Activated CD4-positive, alpha-beta T cell treated with anti-CD3 and anti-CD28 coated beads, Interleukin-2, amount 50 U/mL, for 1 hour (primary cell): ENCODE data around the gene SH2D3A.
A peak's percentile ranks its signal among the peaks of the same experiment; 100 is the strongest.
"Not testable (repeated sequence)": the region's sequence is repeated elsewhere in the genome, so short reads cannot be mapped to it uniquely, and the experiment has no call there.

Experiments used
- DNase-seq: peaks from one replicate; pipeline ENCODE4 v3.0.0-alpha.2; 2020

Gene SH2D3A

DNA sequence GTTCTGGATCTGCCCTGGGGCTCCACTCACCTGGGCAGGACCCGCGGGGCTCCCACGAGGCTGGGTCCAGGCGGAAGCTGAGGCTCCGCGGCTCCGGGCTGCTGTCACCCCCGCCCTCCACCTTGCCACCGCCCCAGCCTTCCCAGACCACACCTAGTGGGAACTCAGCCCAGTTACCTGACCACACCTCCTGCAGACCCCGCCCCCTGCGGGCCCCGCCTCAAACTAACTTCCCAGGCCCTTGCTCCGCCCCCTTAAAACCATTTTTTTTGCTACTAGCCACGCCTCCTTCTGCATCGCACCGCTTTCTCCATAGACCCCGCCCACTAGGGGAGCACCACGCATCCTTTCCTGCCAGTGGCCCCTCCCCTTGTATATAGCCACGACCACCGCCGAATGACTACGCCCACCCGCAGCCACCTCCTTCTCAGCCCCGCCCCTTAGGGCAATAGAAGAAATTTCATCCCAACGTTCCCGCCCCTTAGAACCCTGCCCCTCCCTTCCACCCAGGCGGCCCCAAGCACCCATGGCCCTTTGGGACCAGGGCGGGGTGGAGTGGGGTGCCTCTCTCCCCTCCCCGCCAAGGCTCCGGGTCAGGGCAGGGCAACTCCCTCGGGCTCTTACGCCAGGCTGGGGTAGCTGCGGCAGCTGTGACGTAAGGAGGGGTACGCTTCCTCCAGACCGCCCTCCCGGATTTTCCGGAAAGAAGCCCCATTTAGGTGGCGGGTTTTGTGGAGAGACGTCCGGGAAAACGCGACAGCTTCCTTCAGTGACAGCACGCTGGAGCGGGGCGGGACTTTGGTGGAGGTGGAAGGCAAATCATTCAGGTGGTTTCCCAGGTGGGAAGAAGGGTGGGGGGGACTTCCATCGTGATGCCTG is at the start of gene SH2D3A:
SH2D3A (minus strand) TSS at position 79 of the 879 bp plus-strand sequence. CDS start 3,687 bp downstream, outside the sequence.
- peak; percentile 95 for DNase-seq

DNA sequence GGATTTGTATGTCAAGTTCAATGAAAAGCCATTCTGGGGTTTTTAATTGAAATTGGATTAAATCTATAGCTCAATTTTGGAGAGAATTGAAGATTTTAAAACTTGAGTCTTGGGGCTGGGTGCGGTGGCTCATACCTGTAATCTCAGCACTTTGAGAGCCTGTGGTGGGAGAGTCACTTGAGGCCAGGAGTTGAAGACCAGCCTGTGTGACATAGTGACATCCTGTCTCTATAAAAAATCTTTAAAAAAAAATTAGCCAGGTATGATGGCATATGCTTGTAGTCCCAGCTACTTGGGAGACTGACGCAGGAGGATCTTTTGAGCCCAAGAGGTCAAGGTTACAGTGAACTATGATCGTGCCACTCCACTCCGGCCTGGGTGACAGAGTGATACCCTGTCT is 46.4 kb upstream of the SH2D3A start:
- DNase-seq, result no peak

DNA sequence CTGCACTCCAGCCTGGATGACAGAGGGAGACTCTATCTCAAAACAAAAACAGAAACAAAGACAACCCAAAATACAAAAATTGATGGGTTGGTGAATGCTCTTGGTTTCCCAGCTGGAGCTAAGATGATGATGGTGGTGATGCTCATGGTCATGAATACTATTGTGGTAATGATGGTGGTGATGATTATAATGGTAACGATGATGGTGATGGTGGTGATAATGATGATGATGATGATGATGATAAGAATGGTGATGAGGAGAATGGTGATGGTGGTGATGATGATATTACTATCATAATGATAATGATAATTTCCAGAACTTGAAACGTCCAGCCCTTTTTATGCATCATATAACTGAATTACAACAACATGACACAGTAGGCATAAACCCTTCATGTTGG is 45.4 kb upstream of the SH2D3A start:
- DNase-seq, result no peak

DNA sequence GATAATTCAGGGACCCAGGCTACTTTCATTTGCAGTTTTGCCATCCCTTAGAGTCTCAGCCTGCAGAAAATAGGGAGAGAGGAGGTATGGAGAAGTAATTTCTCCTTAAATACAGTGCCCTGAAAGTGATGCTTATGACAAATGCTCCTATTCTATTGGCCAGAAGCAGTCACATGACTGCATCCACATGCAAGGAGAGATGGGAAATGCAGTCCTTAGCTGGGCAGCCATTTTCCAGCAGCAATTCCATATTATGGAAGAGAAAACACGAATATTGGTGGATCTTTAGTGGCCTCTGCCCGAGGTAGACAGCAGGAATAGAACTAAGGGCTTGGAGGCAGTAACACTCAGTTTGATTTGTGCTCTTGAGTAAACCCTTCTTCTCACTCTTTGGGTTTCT is 44.7 kb upstream of the SH2D3A start:
- DNase-seq, result no peak

DNA sequence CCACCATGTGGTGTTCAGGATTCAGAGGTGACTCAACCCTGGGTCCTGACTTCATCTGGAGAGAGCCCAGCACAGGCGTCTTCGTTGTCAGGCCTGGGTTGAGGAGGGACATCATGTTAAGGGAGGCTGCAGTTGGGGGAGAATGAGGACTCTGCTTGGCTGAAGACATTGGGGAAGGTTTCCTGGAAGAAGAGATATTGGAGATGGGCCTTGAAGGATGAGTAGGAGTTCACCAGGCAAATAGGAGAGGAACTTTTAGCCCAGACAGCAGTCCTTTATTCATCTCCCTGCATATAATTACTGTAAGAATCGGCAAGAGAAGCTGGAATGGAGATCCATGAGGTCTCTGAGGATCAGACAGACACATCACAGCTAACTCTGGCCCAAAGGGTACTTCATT is 44.1 kb upstream of the SH2D3A start:
- DNase-seq, result no peak

DNA sequence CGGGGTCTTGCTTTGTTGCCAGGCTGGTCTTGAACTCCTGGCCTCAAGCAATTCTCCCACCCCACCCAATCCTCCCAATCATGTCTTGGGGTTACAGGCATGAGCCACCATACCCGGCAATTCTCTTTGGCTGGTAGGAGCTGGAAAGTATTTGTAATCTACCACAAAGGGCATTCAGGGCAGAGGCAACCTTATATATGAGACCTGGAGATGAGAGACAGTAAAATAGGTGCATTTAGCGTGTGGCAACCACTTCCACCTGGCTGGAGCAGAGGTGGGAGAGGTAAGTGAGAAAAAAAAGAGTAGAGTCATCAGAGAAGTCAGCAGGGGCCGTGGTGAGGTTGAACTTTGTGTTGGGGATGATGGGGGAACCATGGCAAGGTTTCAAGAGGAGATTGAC is 42.0 kb upstream of the SH2D3A start:
- no peak for DNase-seq

DNA sequence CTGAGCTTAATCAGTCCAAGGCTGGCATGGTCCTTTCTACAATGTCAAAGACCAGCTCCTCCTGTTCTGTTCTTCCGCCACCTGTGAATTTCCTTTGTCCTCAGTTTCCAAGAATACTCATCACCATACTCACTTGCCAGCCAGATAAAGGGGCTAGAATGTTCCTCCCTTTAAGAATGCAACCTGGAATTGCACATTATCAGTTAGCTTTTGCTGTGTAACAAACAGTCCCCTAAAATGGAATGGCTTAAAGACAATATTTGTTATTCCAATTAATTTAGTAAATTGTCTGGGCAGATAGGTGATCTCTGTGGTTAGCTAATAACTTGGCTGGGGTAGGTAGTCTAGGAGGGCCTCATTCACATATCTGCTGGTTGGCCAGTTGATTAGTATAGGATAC is 41.3 kb upstream of the SH2D3A start:
- no peak for DNase-seq

DNA sequence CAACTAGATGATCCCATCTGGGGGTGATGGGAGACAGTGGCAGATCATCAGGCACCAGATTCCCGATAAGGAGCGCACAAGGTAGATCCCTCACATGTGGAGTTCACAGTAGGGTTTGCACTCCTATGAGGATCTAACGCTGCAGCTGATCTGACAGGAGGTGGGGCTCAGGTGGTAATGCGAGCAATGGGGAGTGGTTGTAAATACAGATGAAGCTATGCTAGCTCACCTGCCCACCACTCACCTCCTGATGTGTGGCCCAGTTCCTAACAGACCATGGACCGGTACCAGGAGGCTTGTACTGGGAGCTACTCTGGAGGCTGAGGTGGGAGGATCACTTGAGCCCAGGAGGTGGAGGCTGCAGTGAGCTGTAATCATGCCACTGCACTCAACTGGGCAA is 40.1 kb upstream of the SH2D3A start:
- no peak for DNase-seq

DNA sequence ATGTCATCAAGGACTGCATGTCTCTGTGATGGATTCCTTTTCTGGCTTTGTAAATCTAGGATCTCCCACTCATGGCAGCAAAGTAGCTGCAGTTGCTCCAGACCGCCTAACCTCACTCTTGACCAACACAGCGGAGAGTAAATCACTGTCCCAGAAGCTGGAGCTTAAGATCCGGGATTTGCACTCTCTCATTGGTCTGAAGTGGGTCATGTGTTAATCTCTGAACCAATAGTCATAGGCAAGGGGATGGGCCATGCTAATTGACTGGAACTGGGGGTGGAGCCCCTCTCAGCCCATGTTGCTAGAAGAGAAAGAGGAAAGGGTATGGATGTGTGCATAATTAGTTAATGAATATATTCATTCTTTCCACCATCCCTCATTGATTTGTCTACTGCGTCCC is 39.3 kb upstream of the SH2D3A start:
- DNase-seq, result no peak

DNA sequence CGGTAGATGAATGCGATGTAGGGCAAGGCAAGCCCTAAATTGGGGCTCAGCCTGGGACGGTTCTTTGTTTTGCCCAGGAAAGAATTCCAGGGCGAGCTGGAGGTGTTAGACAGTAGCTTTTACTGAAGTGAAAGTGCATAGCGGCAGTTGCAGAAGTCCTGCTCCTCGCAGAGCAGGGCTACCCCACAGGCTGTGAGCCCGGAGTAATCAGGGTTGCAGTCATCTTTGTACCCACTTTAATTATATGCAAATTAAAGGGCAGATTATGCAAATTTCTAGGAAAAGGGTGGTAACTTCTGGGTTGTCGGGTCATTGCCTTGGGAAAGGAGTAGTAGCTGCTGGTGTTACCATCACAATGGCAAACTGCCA is 35.8 kb upstream of the SH2D3A start:
- DNase-seq, result no peak

DNA sequence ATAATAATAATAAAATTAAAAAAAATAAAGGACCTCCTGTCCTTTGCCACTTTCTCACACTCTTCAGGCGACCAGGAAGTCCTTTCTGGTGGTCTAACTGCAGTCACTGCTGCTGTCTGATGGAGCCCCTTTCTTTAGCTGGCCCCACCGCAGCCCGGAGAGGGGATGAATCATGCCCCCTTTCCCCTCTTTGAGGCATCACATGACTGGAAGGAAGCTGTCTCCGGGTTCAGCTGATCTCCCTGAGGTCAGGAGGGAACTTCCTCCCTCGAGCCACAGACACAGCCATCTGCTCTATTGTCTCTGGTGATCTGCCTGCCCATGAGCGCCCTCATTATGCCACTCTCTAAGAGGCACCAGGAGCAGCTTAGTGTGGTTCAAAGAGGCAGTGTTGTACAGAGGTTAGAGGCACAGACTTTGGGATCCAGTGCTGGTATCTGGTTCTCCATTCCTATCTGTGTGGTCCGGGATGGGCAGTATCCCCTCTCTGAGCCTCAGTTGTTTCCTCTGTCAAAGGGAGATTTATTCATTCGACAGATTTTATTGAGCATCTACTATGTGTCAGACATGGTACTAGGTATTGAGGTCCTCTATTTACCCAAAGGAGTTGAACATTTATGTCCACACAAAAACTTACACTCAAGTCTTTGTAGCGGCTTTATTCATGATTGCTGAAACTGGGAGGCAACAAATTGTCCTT is 35.3 kb upstream of the SH2D3A start:
- DNase-seq, result peak; percentile 51

DNA sequence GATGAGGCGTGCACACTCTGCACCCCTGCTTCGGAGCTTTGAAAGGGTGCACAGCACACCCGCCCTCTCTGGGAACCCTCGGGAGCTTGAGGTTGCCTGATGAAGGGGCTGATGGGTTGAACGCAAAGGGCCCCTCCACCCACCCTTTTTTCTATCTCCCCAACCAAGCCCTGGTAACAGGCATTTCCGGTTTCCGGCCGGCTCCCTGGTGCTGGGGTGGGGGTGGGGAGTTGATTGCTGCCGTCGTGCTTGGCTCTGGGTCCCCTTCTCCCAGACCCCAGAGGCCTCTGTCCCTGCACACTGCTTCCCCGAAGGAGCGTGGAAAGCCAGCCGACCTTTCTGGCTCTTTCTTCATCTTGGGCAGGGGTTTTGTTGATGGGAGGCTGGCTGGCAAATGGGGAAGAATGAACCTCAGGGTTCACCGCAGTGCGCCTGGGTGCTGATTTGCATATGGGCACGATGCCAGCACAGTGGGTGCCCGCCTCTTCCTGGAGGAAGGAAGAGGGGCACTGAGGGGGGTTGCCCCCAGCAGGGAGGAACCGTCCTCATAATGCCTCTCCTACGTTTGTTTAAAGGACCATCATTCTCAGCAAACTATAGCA is 34.4 kb upstream of the SH2D3A start:
- DNase-seq, result peak; percentile 69

DNA sequence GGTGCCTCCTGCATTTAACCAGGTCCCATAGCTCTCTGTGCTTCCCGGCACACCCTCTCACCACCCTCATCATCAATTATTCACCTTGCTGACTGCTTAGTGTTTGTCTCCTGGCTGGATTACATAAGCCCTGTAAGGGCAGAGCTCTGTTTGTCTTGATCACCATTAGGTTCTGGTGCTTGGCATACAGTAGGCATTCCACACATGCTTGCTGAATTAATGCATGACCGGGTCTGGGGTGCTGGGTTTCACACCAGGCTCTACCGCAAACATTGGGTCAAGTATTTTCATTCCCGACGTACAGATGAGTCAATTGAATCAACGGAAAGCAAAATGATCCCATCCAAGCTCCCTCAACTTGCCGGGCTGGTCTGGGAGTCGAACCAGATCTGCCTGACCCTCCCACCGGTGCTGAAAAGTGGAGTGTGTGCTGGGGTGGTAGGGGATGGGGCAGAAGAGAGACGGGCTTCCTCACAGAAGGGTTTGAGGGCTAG is 33.8 kb upstream of the SH2D3A start:
- DNase-seq, result no peak

DNA sequence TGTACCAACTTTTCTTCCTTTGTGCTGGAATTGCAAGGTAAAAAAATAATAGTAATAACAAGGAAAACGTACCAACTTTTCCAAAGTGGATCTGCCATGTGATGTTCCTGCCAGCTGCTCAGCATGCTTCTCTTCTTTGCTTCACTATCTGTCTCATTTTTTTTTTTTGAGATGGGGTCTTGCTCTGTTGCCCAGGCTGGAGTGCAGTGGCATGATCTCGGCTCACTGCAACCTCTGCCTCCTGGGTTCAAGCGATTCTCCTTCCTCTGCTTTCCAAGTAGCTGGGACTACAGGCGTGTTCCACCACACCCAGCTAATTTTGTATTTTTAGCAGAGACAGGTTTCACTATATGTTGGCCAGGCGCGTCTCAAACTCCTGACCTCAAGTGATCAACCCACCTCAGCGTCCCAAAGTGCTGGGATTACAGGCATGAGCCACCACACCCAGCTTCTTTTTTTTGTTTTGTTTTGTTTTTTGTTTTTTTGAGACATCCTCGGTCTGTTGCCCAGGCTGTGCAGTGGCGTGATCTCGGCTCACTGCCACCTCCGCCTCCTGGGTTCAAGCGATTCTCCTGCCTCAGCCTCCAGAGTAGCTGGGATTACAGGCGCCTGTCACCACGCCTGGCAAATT is 33.0 kb upstream of the SH2D3A start:
- not testable (repeated sequence) for DNase-seq

DNA sequence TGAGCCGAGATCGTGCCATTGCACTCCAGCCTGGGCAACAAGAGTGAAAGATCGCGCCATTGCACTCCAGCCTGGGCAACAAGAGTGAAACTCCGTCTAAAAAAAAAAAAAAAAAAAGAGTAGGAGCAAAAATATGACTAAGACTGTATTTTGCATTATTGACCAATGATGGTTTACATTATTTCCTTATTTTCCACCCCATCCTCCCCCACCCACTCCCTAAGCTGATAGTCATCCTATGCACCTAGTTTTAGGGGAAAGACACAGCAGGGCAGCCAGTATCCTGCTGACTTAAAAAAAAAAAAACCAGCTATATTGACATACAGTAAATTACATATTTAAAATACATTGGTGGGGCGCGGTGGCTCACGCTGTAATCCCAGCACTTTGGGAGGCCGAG is 30.4 kb upstream of the SH2D3A start:
- no peak for DNase-seq

DNA sequence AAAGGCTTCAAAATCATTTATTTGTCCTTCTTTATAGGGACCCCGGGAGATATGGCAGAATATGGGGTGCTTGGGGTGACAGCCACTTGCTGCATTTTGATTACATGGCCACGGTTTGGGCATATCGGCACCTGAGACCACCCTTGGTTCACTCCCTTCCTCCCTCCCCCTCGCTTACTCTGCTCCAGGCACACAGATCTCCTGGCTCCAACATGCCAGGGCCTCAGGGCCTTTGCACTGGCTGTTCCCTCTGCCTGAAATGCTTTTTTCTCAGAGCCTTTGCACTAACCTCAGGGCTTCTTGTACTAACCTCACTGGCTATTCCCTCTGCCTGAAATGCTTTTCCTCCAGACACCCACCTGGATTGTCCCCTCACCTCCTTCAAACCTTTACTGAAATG is 29.0 kb upstream of the SH2D3A start:
- DNase-seq, result no peak

DNA sequence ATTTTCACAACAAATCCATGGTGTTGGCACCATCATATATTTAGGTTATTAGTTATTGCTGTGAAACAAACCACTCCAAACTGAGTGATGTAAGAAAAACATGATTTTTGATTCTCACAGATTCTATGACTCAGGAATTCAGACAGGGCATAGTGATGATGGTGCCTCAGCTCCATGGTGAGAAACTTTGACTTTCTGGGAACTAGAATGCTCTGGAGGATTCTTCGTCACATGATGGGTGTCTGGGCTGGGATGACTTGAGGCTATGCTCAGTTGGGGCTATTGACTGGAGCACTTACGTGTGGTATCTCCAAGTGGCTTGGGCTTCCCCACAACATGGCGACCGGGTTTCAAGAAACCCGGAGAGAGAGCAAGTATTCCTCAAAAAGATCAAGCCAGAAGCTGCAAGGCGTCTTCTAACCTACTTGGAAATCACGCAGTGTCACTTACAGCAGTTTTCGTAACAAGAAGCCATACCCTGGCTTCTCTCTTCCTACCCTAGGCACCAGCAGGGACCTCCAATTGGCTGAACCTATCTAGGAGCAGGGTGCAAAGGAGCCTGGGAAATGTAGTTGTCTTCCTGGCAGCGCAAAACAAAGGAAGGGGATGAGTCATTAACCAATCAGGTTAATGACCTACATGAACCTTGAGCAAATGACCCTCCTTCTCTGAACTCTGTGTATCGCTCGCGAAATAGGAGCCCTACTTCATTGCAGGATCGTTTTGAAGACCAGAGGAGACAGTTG is 27.6 kb upstream of the SH2D3A start:
- DNase-seq, result no peak

DNA sequence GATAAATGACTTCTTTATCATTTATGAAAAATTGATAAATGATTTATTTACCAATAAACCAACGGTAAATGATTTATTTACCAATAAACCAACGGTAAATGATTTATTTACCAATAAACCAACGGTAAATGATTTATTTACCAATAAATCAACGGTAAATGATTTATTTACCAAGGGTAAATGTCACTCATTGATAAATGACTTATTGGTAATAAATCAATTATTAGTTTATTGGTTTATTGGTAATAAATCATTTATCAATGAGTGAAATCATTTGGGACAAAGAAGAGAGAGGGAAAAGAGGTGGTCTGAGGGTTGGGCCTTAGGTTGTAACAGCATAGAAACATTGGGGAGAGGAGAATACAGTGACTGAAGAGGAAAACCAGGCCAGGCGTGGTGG is 26.7 kb upstream of the SH2D3A start:
- no peak for DNase-seq

DNA sequence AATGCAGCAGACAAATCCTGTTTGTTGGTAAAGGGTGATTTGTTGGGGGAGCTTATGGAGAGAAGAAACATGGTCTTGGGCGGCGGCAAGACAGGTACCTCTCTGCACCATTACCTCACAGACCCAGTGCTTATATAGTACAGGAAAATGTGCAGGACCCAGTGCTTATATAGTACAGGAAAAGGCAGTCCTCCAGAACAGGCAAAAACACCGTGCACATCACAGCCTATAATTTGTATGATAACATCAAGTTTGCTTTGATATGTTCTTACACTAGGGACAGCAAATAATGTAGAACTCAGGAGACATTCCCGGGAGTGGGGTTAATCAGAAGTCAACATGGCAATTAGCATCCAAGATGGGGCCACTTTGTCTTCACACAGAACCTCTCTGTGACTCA is 26.2 kb upstream of the SH2D3A start:
- no peak for DNase-seq

DNA sequence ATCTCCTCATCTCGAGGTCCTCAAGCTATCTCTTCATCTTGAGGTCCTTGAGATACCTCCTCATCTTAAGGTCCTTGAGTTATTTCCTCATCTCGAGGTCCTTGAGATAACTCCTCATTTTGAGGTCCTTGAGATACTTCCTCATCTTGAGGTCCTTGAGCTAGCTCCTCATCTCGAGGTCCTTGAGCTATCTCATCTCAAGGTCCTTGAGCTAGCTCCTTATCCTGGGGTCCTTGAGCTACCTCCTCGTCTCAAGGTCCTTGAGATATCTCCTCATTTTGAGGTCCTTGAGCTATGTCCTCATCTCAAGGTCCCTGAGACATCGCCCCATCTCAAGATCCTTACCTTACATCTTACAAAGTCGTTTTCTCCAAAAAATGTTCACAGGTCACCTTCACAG is 24.0 kb upstream of the SH2D3A start:
- no peak for DNase-seq

DNA sequence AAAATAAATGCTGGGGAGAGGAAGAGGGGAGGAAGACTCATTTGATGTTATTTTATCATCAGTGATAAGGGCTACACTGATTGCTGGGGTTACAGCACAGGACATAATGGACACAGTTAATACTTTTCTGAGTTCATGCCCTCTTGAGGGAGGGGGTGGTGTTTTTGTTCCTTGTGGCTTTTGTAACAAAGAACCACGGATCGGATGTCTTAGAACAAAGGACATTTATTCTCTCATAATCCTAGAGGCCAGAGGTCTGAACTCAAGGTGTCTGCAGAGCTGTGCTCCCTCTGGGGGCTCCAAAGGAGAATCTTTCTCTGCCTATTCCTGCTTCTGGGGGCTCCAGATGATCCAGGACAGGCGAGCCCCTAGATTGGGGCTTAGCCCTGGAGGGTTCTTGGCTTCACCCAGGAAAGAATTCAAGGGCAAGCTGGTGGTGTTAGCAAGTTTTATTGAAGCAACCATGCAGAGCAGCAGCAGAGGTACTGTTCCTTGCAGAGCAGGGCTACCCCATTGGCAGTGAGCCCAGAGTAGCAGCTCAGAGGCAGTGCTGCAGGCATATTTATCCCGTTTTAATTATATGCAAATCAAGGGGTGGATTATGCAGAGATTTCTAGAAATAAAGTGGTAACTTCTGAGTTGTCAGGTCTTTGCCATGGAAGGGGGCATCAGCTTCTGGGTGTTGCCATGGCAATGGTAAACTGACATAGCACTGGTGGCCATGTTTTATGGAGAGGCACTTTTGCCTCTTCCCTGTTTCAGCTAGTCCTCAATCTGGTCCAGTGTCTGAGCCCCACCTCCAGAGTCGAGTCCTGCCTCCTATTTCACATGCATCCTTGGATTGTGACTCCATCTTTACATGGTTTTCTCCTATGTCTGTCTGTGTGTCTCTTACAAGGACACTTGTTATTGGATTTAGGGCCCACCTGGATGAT is 23.2 kb upstream of the SH2D3A start:
- no peak for DNase-seq

DNA sequence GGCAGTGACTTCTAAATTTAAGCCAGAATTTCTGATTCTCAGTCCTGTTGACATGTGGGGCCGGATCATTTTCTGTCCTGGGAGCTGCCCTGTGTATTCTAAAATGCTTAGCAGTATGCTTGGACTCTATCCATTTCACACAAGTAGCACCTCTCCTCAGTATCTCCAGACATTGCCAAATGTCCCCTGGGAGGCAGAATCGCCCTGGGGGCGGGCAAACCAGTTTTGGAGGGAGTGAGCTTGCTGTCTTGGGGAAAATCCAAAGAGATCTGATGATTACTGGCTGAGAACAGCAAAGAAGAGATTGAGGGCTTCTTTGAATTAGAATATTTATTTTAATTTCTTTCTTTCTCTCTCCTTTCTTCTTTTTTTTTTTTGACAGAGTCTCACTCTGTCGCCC is 21.7 kb upstream of the SH2D3A start:
- no peak for DNase-seq
